HuH-7 (cell line): ENCODE data around the gene TNC.

Source experiments
- DNase-seq: peaks from one replicate; pipeline ENCODE4 v3.0.0; 2011; ENCODE audit warnings: low spot score

The TNC gene

GRCh38 chr9:115099901-115100300, 18.1 kb downstream of the TNC start:
- no peak for DNase-seq

- DNase-seq: no peak
These were observed 19.6 kb downstream of the TNC start for GRCh38 chr9:115098226-115098965.

- no peak for DNase-seq
These were observed 24.4 kb downstream of the TNC start for GRCh38 chr9:115093520-115093919.

GRCh38 chr9:115090486-115090885, 27.5 kb downstream of the TNC start:
- no peak for DNase-seq

GRCh38 chr9:115088860-115089259, 29.1 kb downstream of the TNC start:
- no peak for DNase-seq

GRCh38 chr9:115086886-115087285, 31.1 kb downstream of the TNC start:
- no peak for DNase-seq

GRCh38 chr9:115086461-115086860, 31.5 kb downstream of the TNC start:
- no peak for DNase-seq

- DNase-seq: no peak
These were observed 32.1 kb downstream of the TNC start for GRCh38 chr9:115085773-115086377.

GRCh38 chr9:115084709-115085108, 33.2 kb downstream of the TNC start:
- DNase-seq: no peak

- DNase-seq: no peak
These were observed 33.8 kb downstream of the TNC start for GRCh38 chr9:115084157-115084556.

- no peak for DNase-seq
These were observed 37.7 kb downstream of the TNC start for GRCh38 chr9:115080242-115080641.

- no peak for DNase-seq
These were observed 38.8 kb downstream of the TNC start for GRCh38 chr9:115079156-115079555.

GRCh38 chr9:115073456-115073855, 44.5 kb downstream of the TNC start:
- no peak for DNase-seq

GRCh38 chr9:115071176-115071575, 46.8 kb downstream of the TNC start:
- no peak for DNase-seq

GRCh38 chr9:115069771-115070170, 48.2 kb downstream of the TNC start:
- no peak for DNase-seq

GRCh38 chr9:115069302-115069701, 48.7 kb downstream of the TNC start:
- DNase-seq: no peak

GRCh38 chr9:115068031-115068430, 49.9 kb downstream of the TNC start:
- no peak for DNase-seq

GRCh38 chr9:115063058-115063845, 54.7 kb downstream of the TNC start:
- no peak for DNase-seq

- DNase-seq: no peak
These were observed 59.2 kb downstream of the TNC start for GRCh38 chr9:115058684-115059315.

GRCh38 chr9:115058175-115058574, 59.8 kb downstream of the TNC start:
- DNase-seq: no peak

- no peak for DNase-seq
These were observed 60.4 kb downstream of the TNC start for GRCh38 chr9:115057559-115057958.

- no peak for DNase-seq
These were observed 67.9 kb downstream of the TNC start for GRCh38 chr9:115050002-115050490.
